ENCODE measurements around the gene ELAC1. TPM values are rescaled to one million over a fixed set of nuclear protein-coding genes. Genes with fewer than 3 reads are reported as not detected.

ELAC1 gene
- polyA plus RNA-seq, 1 donor (not counting 4 experiments of a cell fraction or from before 2014, with no cell fraction given) = 8.3 TPM

DNA sequence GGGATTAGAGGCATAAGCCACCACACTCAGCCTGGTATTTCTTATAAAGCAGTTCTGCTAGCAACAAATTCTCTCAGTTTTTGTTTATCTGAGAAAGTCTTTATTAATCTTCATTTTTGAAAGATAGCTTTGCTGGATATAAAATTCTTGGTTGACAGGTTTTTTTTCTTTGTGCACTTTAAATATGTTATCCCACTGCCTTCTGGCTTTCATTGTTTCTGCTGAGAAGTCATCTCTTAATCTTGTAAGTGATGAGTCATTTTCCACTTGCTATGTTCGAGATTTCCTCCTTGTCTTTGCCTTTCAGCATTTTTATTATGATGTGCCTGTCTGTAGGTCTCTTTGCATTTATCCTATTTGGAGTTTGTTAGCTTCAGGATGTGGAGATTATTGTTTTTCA is 5.9 kb upstream of the ELAC1 start:
- TF ChIP-seq, protein P1, sequence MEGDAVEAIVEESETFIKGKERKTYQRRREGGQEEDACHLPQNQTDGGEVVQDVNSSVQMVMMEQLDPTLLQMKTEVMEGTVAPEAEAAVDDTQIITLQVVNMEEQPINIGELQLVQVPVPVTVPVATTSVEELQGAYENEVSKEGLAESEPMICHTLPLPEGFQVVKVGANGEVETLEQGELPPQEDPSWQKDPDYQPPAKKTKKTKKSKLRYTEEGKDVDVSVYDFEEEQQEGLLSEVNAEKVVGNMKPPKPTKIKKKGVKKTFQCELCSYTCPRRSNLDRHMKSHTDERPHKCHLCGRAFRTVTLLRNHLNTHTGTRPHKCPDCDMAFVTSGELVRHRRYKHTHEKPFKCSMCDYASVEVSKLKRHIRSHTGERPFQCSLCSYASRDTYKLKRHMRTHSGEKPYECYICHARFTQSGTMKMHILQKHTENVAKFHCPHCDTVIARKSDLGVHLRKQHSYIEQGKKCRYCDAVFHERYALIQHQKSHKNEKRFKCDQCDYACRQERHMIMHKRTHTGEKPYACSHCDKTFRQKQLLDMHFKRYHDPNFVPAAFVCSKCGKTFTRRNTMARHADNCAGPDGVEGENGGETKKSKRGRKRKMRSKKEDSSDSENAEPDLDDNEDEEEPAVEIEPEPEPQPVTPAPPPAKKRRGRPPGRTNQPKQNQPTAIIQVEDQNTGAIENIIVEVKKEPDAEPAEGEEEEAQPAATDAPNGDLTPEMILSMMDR (optimal IDR thresholded peaks at IDR 0.05 in 1 of 3, IDR thresholded peaks at IDR 0.05 in 1 of 3, conservative IDR thresholded peaks at IDR 0.05 in 1 of 3; ENCODE audit: extremely low read depth in 1 of 3, insufficient read depth in 2 of 3, low read length in 3 of 3) = no peak
- TF ChIP-seq EZH2 (IDR thresholded peaks at IDR 0.05; ENCODE audit: low read length) = no peak
- Histone ChIP-seq H4K20me1 (ENCODE audit: control insufficient read depth, extremely low read depth, insufficient read depth, low read length) (no peaks in the 10 kb centered on the region), H3K27ac (ENCODE audit: control insufficient read depth, insufficient read depth, low read length) (no peak overlapping the region), H3K79me2 (ENCODE audit: control insufficient read depth, insufficient read depth, low read length) (no peaks in the 10 kb centered on the region), H3K9me1 (ENCODE audit: control insufficient read depth, extremely low read depth, insufficient read depth, low read length) (no peaks in the 10 kb centered on the region), H3K27me3 (ENCODE audit: control insufficient read depth, extremely low read depth, insufficient read depth, low read length) (no peaks in the 10 kb centered on the region), H3K4me2 (ENCODE audit: control insufficient read depth, extremely low read depth, insufficient read depth, low read depth, low read length) (no peak overlapping the region), H3K9me3 (ENCODE audit: control insufficient read depth, low read depth, low read length) (peaks cover 1% of the 10 kb centered on the region), H2AFZ (ENCODE audit: control insufficient read depth, low read length) (no peak overlapping the region), H3K4me1 (ENCODE audit: control insufficient read depth, extremely low read depth, insufficient read depth, low read length) (no peaks in the 10 kb centered on the region), H3K36me3 (ENCODE audit: control insufficient read depth in 2 of 2, extremely low read depth in 1 of 2, insufficient read depth in 2 of 2, low read length in 2 of 2) (no peaks in the 10 kb centered on the region), H3K4me3 (ENCODE audit: control insufficient read depth in 2 of 3, extremely low read depth in 1 of 3, insufficient read depth in 2 of 3, low read depth in 1 of 3, low read length in 3 of 3) (no peak overlapping the region), H3K9ac (ENCODE audit: control insufficient read depth, extremely low read depth, insufficient read depth, low read length) (no peak overlapping the region)
- dilution Hi-C loops (cut with MboI; ENCODE audit: extremely low pct_ligation_motif_present, low sequenced_read_pairs) = no loop called here
- FAIRE-seq (no peak), DNase-seq (ENCODE audit: low read depth, low spot score) (no peak)

DNA sequence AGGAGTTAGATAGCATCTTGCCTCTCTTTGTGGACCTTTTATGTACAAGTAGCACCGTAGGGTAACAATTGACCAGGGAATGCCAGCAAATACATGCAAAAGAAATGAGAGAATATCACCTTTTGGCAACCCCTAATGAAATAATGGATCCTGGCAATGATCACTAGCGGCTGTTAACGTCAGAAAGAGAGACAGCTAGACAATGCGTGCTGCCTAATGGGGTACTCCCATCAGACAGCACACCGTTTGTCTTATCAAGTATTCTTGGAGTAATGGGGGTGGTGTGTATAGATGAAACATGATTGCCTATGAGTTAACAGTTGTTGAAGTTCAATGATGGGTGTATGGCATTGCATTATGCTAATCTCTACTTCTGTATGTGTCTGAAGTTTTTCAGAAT is 1.6 kb downstream of the ELAC1 start:
- Histone ChIP-seq H3K79me2 (ENCODE audit: control insufficient read depth, insufficient read depth, low read length) (peaks cover 11% of the 10 kb centered on the region), H3K9ac (ENCODE audit: control insufficient read depth, extremely low read depth, insufficient read depth, low read length) (peak overlapping the region; percentile 86), H3K27me3 (ENCODE audit: control insufficient read depth, extremely low read depth, insufficient read depth, low read length) (no peaks in the 10 kb centered on the region), H3K9me3 (ENCODE audit: control insufficient read depth, low read depth, low read length) (no peaks in the 10 kb centered on the region), H3K4me1 (ENCODE audit: control insufficient read depth, extremely low read depth, insufficient read depth, low read length) (peaks cover 24% of the 10 kb centered on the region), H3K9me1 (ENCODE audit: control insufficient read depth, extremely low read depth, insufficient read depth, low read length) (no peaks in the 10 kb centered on the region), H3K27ac (ENCODE audit: control insufficient read depth, insufficient read depth, low read length) (no peak overlapping the region), H3K4me2 (ENCODE audit: control insufficient read depth, extremely low read depth, insufficient read depth, low read depth, low read length) (peak overlapping the region; percentile 75), H2AFZ (ENCODE audit: control insufficient read depth, low read length) (no peak overlapping the region), H3K4me3 (ENCODE audit: control insufficient read depth in 2 of 3, extremely low read depth in 1 of 3, insufficient read depth in 2 of 3, low read depth in 1 of 3, low read length in 3 of 3) (peak overlapping the region in 2 of 3 experiments; percentile 13 to 75), H3K36me3 (ENCODE audit: control insufficient read depth in 2 of 2, extremely low read depth in 1 of 2, insufficient read depth in 2 of 2, low read length in 2 of 2) (no peaks in the 10 kb centered on the region), H4K20me1 (ENCODE audit: control insufficient read depth, extremely low read depth, insufficient read depth, low read length) (no peaks in the 10 kb centered on the region)
- DNase-seq (ENCODE audit: low read depth, low spot score) (no peak), FAIRE-seq (peak; percentile 34)
- TF ChIP-seq, protein P1 (optimal IDR thresholded peaks at IDR 0.05 in 1 of 3, IDR thresholded peaks at IDR 0.05 in 1 of 3, conservative IDR thresholded peaks at IDR 0.05 in 1 of 3; ENCODE audit: extremely low read depth in 1 of 3, insufficient read depth in 2 of 3, low read length in 3 of 3) = no peak
- no peak for TF ChIP-seq EZH2 (IDR thresholded peaks at IDR 0.05; ENCODE audit: low read length)
- dilution Hi-C loops (cut with MboI; ENCODE audit: extremely low pct_ligation_motif_present, low sequenced_read_pairs) = no loop called here
